ENCODE results near the gene PTX4.

PTX4 gene

DNA sequence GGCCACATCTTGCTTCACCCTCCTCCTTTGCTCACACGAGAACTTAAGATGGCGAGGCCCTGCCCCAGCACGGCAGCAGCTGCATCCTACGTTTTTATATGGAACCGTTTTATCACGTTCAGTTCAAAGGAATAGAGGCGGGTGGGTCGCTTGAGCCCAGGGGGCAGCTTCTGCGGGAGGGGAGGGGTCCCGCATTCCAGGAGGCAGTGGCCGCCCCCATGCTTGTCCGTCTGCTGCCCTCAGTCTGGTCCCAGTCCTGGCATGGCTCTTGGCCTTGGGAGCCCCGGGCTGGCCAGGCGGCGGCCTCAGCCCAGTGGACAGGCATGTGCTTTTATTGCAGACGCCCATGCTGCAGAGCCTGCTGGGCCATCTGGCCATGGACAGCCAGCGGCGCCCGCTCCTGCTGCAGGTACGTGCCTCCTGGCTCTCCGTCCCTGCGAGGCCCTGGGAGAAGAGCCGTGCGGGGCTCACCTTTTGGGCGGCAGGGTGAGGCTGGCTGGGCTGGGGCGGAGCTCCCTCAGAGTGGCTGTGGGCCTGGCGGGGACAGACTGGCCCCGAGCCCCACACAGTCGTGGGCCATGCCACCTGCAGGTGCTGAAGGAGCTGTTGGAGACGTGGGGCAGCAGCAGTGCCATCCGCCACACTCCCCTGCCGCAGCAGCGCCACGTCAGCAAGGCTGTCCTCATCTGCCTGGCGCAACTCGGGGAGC lies 11.2 kb upstream of the PTX4 start:
- DNase-seq, result no peak

DNA sequence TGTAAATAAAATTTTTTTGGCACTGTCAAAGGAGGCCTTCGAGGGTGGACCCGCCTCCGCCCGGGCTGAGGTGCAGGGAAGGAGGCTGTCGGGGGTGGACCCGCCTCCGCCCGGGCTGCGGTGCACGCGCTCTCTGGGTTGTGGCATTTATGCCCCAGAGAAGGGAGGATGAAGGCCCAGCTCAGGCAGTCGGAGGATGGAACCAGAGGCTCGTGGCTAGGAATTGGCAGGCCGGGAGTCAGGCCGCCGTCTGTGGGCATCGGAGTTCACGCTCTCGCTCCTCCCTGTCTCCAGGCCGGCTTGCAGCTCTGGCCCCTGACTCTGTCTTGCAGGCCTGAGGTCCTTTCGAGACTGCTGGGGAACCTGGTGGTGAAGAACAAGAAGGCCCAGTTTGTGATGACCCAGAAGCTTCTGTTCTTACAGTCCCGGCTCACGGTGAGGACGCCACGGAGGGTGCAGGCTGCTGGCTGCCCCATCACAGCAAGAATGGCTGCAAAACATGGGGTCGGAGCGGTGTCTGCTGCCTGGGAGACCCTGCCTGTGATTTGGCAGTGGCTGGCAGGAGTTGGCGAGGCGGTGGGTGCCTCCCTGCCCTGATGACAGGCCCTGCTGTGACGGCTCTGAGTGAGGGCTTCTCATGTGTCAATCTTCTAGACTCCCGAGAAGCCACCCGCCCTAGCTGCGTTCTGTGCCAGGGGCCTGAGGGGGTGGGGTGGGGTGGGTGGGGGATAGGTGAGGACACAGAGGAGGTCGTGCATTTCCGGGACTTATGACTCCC lies 10.3 kb upstream of the PTX4 start:
- DNase-seq, result no peak

GRCh38 chr16:1497014-1497598 lies 8.4 kb upstream of the PTX4 start:
- no peak for DNase-seq

DNA sequence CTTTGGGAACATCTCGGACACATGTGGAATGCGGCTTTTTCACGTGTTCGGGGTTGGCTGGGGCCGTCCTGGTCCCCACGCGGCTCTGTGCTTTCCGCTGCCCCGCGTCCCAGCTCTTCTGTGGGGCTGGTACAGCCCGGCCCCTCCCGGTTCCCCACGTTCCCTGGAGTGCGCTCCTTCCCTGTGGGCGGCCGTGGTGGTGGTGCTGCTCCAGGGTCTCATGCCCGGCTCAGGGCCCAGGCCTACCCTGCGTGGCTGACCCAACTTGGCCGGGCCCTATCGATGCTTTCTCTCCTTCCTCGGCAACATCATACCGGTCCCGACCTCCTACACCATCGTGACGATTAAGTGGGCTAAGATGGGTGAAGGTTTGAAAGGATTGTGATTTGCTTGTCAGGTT lies 7.7 kb upstream of the PTX4 start:
- DNase-seq, result no peak

GRCh38 chr16:1495889-1496262 lies 7.1 kb upstream of the PTX4 start:
- DNase-seq, result no peak

GRCh38 chr16:1495211-1495888 lies 6.6 kb upstream of the PTX4 start:
- no peak for DNase-seq

- no peak for DNase-seq
Measured at GRCh38 chr16:1494711-1495110, 6.0 kb upstream of the PTX4 start.

- no peak for DNase-seq
Measured at GRCh38 chr16:1494129-1494640, 5.4 kb upstream of the PTX4 start.

DNA sequence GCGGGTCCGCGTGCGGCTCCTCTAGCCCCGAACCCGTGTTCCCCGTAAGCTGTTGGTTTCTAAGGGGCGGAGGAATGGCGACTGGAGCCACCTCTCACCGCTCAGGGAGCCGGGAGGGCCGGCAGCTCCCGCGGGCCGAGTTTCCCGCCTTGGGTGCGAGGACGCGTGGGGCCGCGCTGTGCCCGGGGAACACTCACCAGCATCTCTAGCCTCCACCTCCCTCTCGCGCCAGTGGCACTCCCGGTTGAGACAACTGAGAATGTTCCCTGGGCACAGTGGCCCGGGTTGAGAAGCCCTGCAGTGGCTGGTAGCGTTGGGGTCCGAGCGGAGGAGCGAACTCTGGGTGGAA lies 5.0 kb upstream of the PTX4 start:
- DNase-seq, result no peak

GRCh38 chr16:1492923-1493745 lies 4.4 kb upstream of the PTX4 start, which contains the start of gene TELO2:
TELO2 (plus strand) TSS chr16:1493360; CDS start chr16:1494282, 922 bp downstream.
- DNase-seq, result peak; percentile 75

DNA sequence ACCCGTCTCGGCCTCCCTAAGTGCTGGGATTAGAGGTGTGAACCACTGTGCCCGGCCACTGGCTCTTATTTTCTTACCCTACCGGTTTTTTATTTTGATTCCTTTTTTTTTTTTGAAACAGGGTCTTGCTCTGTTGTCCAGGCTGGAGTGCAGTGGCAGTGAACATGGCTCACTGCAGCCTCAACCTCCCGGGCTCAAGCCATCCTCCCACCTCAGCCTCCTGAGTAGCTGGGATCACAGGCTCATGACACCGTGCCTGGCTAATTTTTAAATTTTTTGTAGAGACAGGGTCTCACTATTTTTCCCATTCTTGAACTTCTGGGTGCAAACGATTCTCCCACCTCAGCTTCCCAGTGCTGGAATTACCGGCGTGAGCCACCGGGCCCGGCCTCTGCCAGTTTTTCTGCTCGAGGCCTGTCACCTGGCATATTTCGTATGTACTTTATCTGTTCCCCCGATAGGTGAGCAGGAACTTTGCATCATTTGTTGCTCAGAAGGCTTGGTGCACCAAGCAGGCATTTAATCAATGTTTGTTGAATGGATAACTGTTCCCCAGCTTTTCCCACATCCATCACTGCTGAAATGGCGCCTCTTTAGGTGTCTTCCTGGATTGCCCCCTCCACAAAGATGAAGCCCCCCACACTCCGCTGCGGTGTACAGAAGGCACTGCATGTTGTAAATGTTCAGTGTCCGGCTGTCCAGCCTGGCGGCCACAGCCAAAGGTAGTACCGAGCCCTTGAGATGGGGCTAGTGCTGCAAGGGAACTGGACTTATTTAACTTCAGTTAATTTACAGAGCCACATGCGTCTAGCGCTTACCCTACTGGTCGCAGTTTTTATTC lies 3.6 kb upstream of the PTX4 start:
- no peak for DNase-seq

DNA sequence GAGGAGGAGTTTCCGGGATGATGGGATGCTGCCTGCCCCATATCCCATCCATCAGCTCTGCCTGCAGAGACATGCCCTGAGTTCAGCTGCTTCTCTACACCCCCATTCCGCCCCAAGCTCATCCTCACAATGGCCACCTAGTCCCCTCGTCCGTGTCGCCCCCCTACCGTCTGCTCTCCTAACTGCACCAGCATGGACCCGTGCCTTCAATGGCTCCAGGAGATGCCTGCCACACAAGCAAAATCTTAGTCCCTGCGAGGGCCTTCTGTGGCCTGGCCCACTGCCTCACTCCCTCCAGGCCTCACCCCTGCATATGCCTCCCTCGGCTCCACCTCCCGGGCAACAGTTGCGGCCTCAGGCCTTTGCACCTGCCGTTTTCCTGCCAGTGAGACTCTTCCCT lies 2.6 kb upstream of the PTX4 start:
- no peak for DNase-seq

- no peak for DNase-seq
Measured at GRCh38 chr16:1489077-1489476, 333 bp upstream of the PTX4 start.

- DNase-seq, result no peak
Measured at GRCh38 chr16:1488054-1488601, 616 bp downstream of the PTX4 start.

DNA sequence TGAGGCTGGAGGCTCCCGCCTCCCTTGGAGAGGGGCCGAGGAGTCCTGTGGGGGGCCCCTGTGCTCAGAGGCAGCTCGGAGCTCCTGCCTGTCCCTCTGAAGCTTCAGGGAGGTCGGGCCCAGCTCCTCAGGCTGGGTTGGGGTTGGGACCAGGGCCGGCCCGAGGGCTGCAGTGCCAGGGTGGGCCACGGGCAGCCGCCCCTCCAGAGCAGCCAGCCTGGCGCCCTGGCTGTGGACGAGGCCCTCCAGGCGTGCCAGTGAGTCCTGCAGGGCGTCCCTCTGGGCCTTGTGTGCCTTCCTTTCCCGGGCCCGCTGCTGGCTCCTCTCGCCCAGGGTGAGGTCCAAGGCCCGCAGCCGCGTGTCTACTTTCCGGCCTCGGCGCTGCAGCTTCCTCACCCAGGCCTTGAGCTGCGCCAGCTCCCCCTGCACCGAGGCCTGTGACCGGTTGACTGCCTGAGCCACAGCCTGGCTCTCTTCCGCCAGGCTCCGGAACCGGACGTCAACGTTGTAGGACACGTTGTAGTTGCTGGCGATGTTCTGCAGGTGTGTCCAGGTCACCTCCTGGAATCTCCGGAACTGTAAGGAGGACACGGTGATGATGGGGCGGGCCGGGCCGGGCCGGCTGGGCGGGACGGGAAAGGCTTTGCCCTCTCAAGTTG lies 1.2 kb downstream of the PTX4 start:
- DNase-seq, result no peak

GRCh38 chr16:1486551-1487390 lies 2.0 kb downstream of the PTX4 start:
- no peak for DNase-seq

GRCh38 chr16:1485847-1486496 lies 2.8 kb downstream of the PTX4 start:
- no peak for DNase-seq

DNA sequence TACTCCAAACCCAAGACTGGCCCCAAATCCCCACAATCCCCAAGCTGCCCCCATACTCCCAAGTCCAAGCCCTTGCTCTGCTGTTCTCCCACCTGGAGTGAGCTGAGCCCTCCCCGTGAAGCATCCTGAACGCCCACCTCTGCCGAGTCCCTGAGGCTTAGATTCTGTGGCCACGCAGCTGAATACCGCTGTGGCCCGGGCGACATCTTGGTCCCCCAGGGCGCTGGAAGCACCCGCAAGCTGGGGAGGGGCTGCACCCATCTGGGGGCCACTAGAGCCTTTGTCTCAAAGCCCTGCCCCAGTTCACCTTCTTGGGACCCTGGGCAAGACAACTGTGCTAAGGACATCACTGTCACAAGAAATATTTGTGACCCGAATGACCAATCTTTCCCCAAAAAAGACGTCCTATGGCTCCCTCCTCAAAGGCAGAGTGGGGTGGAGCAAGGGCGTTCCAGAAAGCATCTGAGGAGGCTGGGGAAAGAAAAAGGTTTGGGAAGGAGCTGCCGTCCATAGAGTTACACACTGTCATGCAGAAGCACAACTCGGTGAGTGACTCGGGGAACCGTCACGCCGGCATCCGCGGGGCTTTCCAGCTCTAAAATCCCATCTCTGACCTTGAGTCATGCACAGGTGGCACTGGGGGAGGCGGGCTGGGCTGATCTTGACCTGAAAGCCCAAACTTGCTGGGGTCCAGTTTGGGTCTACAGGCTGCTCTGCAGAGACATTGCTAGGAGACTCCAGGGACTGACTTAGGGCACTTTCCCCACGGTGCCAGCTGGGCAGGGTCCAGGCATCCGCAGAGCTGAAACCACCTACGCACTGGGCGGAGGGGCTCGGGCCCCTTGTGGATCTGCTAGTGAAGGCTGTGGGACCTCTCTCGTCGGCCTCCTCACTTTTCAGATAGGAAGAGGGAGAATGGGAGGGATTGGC lies 6.6 kb downstream of the PTX4 start:
- no peak for DNase-seq

Data from CD4-positive, alpha-beta T cell treated with Interleukin-4 for 4 hours (primary cell).